Brain pericyte (primary cell): ENCODE data around the gene PMIS2.

Source experiments
- DNase-seq: peaks from one replicate; pipeline ENCODE4 v3.0.0-alpha.2; 2012; ENCODE audit warnings: low read depth, low spot score

Gene PMIS2

DNA sequence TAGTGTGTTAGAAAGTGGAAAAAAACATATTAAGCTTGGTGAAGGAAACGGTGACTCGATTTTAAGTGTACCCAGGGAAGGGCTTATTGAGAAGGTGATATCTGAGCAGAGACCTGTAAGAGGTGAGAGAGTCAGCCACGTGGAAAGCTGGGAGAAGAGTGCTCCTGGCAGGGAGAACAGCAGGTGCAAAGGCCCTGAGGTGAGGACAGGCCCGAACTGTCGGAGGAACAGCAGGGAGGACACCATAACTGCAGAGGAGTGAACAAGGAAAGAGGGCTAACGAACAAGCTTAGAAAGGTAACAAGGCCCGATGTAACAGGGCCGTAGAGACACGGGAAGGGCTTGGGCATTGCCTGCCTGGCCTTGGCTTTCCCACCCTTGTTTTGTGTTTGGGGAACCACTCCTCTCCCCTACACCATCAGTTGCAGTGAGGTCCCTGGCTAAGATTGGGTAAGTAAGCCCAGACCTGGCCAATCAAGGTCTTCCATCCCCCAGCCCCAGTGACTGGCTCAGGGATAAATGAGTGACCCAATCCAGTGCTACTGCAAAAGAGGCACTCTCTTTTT, 29.9 kb upstream of the PMIS2 start:
- no peak for DNase-seq

DNA sequence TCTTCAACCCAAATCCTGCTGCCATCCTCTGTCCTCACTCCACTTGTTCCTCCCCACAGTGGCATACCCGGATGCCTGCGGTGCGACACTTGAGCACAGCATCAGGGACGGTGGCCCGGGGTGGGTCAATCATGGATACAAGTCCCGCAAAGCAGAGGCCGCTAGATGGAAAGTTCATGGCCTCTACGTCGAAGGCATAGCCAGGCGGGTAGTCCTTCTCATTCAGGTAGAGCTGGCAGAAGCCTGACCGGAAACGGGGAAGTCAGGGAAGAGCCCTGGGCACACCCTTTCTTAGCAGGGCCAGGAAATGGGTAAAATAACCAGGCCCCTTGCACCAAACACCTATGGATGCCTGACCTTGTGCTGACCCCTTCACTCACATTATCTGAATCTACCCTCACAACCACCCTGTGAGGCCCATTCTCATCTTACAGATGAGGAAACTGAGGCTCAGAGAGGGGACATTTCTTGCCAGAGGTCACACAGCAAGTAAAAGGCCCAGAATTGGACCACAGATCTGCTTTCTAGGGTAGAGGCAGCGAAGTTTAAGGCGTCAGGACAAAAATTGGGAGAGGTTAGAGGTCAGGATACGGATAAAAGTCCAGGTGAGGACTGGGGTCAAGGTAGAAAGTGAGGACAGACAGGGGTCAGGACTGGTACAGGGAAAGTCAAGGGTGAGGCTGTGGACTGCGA, 29.0 kb upstream of the PMIS2 start:
- DNase-seq: no peak

DNA sequence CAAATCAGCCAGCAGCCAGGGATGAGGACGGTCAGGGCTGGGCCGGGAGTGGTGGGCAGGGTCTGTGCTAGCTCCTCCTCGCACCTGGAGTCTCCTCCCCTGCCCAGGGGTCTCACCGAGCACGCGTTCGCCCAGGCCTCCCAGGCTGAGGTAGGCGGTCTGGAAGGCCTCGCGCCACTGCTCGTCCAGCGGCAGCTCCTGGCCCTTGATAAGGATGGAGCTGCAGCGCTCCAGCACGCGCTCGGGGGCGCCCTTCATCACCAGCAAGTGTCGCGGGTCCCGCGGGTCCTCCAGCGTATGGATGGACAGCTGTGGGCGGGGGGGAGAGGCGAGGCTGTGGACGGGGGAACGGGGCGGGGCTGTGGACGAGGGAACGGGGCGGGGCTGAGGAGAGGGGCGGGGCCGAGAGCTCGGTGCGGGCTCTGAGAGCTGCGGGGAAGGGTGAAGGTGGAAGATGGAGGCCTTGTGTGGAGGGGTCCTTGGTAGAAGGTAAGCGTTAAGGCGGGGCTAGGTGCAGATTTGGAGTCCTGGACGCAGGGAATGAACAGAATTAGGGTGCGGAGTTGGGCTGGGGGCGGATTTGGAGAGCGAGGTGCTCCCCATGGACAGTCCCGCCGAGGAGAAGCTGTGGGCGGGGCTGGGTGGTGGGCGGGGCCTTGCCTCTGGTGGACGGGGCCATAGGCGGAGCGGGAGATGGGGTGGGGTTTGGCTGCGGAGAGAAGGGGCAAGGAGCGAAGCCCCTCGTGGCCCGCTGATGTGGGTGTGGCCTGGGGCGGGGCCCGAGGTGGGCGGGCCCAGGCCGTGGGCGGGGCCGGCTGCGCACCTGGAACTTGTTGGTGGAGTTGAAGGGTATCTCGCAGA, 28.2 kb upstream of the PMIS2 start:
- DNase-seq: no peak

DNA sequence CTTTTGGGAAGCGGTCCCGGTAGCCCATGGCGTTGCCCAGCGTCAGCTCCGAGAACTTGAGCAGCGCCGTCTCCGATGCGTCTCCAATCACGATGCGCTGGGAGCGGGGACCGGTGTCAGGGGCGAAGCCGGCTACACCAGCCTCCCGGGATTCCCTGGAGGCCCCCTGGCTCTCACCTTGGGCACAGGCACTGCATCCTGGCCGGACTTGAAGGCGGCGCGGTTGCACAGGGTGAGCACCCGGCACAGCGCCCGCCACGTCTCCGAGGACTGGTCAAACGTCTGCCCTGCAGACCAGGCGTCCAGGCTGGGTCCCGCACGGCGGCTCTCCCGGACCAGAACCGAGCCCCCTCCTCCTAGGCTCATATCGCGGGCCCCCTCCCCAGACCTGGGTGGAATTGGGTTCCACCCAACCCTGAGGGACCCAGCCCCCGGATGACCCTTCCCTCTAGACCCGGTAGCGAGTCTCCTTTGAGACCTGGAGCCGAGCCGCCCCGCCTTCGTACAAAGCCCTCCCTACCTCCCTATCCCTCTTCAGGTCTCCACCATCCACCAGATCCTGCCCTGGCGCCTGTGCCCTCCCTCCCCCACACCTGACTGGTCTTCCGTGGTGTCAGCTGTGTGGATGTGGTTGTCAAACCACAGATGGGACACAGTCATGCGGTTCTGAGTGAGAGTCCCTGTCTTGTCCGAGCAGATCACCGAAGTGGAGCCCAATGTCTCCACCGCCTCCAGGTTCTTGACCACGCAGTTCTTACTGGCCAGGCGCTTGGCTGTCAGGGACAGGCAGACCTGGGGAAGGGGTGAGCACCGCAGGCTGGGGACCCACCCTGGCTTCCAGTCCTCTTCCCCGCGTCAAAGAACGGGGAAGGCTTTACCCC, 27.3 kb upstream of the PMIS2 start:
- no peak for DNase-seq

DNA sequence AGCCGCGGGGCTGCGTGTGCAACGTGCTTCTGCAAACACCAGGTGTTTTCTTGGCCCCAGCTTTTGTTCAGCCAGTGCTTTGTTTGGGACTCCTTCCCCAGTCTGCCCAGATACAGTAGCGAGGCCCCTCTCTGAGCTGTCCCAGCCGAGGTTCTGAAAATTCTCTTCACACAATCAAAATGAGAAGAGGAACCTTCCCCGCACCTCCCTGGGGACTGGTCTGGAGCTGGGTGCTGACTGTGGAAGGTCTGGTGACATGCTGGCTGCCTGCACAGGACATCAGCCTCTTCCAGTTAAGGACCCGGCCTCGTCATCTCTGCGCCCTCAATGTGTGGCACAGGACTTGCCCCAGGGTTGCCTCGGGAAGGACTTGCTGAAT, 26.7 kb upstream of the PMIS2 start:
- DNase-seq: no peak

DNA sequence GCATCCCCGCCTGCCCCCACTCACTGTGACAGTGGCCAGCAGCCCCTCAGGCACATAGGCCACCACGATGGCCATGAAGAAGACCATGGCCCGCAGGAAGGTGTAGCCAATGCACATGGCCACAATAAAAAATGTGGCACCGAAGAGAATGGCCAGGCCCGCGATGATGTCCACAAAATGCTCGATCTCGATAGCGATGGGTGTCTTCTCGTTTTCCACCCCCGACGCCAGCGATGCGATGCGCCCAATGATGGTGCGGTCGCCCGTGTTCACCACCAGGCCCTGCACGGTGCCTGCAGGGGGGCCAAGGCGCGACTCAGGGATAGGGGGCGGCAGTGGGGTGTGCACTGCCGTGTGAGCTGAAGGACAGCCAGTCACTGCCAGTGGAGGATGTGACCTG, 26.2 kb upstream of the PMIS2 start:
- DNase-seq: no peak

DNA sequence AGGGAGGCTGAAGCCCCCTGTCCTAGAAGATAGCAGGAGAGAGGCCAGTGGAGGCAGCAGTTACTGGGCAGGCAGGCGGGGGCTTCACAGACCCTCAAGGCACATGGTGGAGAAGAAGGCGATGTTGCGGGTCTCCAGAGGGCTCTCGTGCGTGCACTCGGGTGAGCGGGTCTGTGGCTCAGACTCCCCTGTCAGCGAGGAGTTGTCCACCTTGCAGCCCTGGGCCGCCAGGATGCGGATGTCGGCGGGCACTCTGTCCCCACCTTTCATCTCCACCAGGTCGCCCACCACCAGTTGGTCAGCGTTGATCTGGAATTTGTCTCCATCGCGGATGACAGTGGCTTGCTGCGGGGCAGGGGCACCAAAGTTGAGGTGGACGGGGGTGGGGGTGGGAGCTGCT, 25.7 kb upstream of the PMIS2 start:
- no peak for DNase-seq

DNA sequence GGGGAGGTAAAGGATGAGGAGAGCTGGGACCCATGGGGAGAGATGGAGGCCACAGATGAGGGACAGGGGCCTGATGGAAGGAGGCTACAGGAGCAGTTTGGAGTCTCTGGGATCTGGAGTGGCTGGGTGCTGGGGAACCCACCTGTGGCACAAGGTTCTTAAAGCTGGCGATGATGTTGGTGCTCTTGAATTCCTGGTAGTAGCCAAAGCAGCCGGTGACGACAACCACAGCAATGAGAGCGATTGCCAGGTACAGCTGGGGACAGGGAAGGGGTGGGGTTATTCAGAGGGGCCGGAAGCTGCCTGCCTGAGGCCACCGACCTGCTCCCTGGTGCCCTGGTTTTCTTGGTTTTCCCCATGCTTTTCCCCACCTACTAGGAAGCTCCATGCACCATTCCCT, 25.3 kb upstream of the PMIS2 start:
- no peak for DNase-seq

DNA sequence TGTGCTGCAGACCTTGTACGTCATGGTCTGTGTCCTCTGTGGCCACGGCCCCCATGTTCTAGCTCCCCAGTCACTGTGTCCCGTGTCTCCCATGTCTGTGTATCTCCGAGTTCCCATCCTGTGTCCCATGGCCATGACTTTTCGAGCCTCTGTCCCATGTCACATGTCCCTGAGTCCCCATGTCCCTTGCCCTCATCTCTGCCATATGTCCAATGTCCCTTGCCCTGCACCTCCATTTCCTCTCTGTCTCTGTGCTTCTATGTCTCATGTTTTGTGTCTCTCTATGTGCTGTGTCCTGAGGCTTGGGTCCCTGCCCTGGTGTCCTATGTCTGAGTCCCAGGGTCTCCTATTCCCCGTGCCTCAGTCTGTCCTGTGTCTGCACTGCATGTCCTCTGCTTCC, 24.5 kb upstream of the PMIS2 start:
- no peak for DNase-seq

DNA sequence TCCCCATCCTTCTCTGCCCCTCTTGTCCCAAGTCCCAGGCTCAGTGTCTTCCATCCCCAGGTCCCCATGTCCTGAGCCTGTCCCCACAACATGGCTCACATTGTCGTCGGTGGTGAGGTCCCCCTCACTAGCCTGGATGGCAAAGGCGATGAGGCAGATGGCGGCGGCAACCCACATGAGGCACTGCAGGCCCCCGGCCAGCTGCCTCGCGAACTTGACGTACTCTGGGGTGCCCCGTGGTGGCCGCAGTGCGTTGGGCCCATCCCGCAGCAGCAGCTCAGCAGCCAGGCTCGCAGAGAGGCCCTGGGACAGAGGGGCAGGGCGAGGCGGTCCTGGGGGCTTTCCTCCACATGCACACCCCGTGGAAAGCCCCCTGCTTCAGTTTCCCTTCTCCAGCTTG, 23.6 kb upstream of the PMIS2 start:
- no peak for DNase-seq

DNA sequence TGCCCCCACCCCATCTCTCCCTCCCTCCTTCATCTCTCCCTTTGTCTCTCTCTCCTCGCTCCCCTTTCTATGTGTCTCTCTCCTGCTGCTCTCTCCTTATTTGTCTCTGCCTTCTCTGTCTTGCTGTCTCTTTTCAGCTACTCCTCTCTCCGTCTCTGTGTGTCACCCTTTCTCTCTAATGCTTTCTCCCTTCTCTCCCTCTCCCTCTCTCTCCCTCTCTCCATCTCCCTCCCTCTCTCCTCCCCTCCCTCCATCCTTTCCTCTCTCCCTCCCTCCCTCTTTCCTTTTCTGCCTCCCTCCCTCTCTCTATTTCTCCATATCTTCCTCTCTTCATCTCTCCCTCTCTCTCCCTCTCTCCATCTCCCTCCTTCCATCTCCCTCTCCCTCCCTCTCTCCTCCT, 23.2 kb upstream of the PMIS2 start:
- DNase-seq: no peak

DNA sequence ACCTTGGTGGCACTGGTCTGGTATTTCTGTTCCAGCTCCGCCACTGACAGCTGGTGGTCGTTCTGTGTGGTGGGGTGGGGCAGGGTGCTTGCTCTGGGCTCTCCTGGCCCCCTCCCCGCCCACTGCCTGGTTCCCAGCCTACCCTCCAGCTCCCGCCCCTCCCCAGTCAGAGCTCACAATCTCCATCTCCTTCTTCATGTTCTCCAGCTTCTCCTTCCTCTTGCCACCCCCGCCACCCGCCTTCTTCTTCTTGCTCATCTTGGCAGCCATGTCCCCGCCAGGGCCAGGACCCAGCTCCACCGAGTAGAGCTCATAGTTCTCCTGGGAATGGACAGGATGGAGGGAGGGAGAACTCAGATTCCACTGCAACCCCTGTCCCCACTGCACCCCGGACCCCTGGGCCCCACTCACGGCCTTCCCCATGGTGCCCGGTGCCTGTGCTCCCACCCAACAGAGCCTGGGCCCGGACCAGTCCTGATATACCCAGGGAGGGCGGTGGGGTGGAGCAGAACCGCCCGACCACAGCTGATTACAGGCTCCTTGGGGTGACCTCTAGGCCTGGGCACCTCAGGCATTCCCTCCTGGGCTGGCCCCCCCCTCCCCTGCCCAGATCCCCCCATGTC, 22.7 kb upstream of the PMIS2 start, which contains the start of gene ATP4A:
Gene ATP4A (minus strand): TSS at position 452 of the 623 bp plus-strand sequence. CDS start 29 bp downstream, at position 423.
- DNase-seq: no peak

DNA sequence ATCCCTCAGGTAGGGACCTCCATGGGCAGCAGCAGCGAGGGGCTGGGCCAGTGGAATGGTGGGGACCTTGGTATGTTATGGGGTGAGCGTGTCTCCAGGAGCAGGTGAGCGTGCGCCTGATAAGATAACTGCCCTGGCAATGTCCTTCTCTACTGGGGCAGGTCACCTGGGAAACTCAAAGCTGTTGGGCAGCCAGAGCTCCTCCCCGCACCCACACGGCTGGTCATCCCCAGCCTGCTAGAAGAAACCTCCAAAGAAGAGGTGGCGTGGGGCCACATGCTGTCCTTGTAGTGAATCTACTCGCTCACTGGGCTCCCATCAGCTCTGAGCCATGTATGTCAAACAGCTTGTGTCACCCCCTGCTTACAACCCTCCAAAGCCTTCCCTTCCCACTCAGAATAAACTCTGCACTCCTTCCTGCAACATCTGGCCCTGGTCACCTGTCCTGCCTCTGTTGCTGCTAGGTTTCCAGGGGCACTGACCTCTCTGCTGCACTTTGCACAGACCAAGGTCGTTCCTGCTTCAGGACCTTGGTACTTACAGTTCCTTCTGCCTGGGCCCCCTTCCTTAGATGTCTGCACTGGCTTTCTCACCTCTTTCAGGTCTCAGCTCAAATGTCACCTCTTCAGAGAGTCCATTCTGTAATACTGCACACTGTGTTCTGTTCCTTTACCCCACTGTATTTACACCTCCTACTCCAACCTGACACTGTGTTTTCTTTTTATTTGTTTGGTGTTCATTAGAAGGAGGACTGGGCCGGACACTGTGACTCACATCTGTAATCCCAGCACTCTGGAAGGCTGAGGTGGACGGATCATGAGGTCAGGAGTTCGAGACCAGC, 20.7 kb upstream of the PMIS2 start:
- DNase-seq: no peak

DNA sequence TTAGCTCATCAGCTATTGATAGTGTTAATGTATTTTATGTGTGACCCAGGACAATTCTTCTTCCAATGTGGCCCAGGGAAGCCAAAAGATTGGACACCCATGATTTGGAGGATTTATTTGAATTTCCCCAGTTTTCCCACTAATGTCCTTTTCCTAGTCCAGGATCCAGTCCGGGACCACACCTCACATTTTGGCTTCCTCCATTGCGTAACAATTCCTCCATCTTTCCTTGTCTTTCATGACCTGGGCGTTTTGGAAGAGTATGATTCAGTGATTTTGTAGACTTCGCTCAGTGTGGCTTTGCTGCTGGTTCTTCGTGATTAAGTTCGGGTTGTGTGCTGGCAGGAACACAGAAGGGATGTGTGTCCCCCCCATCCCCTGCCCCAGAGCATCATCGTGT, 19.2 kb upstream of the PMIS2 start:
- no peak for DNase-seq

DNA sequence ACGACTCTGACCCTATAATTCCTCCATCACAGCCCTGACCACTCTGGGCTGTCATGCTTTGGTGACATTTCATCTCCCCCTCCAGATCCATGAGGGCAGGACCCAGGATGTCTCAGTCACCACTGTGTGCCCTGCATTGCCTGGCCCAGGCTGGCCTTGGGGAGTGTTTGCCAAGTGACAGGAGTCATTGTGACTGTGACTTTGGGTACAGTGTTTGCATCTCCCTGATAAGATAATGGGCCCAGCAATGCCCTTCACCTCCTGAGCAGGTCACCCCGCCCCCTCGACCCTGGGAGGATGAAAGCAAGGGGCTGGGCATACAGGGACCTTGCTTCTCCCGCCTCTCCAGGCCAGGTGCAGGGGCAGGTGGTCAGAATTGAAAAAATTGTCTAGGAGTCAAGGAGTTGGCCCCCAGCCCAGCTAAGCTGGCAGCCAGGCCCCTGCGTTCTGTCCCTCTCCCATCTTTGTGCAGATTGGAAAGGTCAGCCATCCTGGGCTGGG, 16.6 kb upstream of the PMIS2 start:
- DNase-seq: no peak

DNA sequence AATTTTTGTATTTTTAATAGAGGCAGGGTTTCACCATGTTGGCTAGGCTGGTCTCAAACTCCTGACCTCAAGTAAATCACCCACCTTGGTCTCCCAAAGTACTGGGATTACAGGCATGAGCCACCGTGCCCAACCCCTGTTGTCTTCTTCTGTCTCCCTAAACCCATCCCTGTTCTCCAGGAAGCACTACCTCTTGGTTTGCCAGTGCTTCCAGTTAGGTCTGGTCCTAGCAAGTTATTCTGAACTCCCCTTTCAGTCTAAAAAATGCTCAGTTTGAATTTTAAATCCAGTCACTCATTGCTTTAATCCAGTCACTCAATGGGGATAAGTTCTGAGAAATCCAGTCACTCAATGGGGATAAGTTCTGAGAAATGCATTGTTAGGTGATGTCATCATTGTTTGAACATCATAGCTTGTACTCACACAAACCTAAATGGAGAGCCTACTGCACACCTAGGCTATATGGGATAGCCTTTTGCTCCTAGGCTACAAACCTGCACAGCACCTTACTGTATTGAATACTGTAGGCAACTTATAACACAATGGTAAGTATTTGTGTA, 14.5 kb upstream of the PMIS2 start:
- no peak for DNase-seq

DNA sequence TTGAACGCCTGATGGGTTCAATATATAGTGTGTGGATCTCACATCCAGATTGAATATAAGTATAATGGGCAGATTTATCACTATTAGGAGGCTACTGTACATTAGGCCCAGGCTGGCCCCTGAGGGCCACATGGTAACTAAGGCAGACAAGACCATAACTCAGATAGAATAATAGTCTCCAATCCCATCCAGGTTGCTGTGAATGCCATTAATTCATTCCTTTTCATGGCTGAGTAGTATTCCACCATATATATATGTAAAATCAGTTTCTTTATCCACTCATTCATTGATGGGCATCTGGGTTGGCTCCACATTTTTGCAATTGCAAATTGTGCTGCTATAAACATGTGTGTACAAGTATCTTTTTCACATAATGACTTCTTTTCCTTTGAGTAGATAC, 8.1 kb upstream of the PMIS2 start:
- DNase-seq: no peak

DNA sequence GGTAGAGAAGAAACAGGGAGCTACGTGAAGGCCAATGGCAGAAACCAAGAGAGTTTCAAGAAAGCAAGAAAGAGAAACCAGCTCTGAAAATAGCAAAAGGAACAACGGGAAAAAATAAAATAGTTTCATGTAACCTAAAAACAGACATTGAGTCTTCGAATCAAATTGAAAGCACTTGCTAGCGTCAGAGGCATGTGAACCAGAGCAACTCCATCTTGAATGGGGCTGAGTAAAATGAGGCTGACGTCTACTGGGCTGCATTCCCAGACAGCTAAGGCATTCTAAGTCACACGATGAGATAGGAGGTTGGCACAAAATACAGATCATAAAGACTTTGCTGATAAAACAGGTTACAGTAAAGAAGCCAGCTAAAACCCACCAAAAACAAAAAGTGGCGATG, 7.3 kb upstream of the PMIS2 start:
- no peak for DNase-seq

DNA sequence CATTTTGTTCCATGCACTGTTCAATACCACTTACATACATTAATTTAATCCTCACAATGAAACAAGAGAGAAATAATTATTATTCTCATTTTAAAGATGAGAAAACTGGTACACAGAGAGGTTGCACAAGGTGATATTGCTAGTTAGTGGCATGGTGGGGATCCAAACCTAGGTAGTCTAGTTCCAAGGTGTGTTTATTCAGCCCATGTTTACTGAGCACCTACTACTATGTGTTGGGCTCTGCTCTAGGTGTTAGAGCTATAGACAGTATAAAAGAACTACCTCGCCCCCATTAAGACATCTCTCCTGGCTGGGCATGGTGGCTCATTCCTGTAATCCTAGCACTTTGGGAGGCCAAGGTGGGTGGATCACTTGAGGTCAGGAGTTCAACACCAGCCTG, 3.2 kb upstream of the PMIS2 start:
- DNase-seq: no peak

DNA sequence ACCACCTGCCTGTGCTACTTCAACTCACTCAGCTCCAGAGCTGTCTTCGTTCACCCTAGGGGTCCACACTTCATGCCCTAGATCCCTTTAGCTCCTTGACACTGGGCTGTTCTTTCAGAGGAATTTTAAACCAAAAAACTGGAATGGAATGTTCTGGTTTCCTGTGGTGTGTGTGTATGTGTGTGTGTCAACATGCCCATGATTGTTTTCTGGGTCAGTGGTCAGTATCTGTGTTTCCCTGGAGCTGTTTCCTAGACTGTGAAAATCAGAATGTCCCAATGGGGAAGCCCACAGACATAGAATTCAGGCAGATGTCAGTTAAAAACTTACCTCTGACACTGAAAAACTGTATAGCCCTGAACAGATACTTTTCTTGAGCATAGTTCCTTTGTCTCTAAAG, 1.3 kb downstream of the PMIS2 start:
- DNase-seq: no peak
